OCI-LY1 (cell line): ENCODE data around the gene CLEC20A.

Source experiments
- CTCF ChIP-seq: fragments of 200-600 bp; sonication (generic), shearing (Covaris generic); IDR thresholded peaks from 2 replicates; pipeline ENCODE4 v1.5.1; 2017; ENCODE audit warnings: mild to moderate bottlenecking, antibody characterized with exemption, low read length, moderate library complexity, mixed read lengths
- EZH2 ChIP-seq: fragments of 200-600 bp; sonication (generic), shearing (Covaris generic); IDR thresholded peaks from 2 replicates; pipeline ENCODE4 v1.8.0; 2017; ENCODE audit warnings: borderline replicate concordance, mixed run types, mild to moderate bottlenecking, antibody characterized with exemption, low read length, moderate library complexity, mixed read lengths

GRCh38 chr1:178452013-178452412, 44.8 kb downstream of the CLEC20A start:
- TF ChIP-seq CTCF: no peak
- no peak for TF ChIP-seq EZH2
